PFSK-1 (cell line): Measurements from ENCODE around the gene WAC.

Experiments used
- FOXP2 ChIP-seq: optimal IDR thresholded peaks from 2 replicates; pipeline ENCODE3; 2011; ENCODE audit warnings: borderline replicate concordance, control low read depth, inconsistent platforms; ENCODE audit not compliant: insufficient read depth; ENCODE audit errors: extremely low read length, extremely low read depth
- POLR2AphosphoS5 ChIP-seq: IDR thresholded peaks from 2 replicates; pipeline ENCODE4 v1.6.1; 2012; ENCODE audit warnings: low read depth, mild to moderate bottlenecking, control low read depth, low read length, moderate library complexity
- SIN3A ChIP-seq: IDR thresholded peaks from 2 replicates; pipeline ENCODE4 v1.6.1; 2012; ENCODE audit warnings: mild to moderate bottlenecking, low read length, moderate library complexity, borderline replicate concordance; ENCODE audit not compliant: insufficient read depth
- TAF1 ChIP-seq: IDR thresholded peaks from 2 replicates; pipeline ENCODE4 v1.6.1; 2012; ENCODE audit warnings: low read length, control low read depth, borderline replicate concordance; ENCODE audit not compliant: insufficient read depth

DNA sequence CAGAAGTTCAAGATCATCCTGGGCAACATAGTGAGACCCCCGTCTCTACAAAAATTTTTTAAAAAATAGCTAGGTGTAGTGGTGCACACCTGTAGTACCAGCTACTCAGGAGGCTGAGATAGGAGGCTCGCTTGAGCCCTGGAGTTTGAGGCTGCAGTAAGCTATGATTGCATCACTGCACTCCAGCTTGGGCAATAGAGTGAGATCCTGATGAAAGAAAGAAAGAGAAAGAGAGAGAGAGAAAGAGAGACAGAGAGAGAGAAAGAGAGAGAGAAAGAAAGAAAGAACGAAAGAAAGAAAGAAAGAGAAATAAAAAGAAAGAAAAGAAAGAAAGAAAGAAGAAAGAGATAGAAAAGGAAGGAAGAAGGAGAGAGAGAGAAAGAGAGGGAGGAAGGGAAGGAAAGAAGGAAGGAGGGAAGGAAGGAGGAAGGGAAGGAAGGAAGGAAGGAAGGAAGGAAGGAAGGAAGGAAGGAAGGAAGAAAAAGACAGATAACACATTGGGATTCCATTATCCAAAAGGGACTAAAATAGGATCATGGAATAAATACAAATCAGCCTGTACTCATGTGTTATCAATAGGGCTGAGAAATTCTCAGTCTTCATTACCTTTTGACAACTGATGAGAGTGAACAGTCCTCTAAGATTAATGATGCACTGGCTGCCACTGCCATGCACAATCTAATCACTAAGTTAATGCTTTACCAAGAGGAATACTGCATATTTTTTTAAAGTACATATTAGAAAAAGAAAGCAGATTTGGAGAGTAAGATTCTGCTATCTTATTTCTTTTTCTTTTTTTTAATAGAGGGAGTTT lies 35.4 kb upstream of the WAC start:
- no peak for TF ChIP-seq TAF1
- no peak for TF ChIP-seq POLR2AphosphoS5
- TF ChIP-seq FOXP2: no peak
- TF ChIP-seq SIN3A: no peak
